Brain microvascular endothelial cell (primary cell): Measurements from ENCODE around the gene PPP2R5A.

Experiments
- DNase-seq: peaks from one replicate; pipeline ENCODE4 v3.0.0-alpha.2; 2020
- H3K27ac ChIP-seq: fragments of 250-450 bp; sonication (Bioruptor Pico); 2 replicates; pipeline ENCODE4 v1.5.1; 2020; ENCODE audit warnings: mild to moderate bottlenecking, moderate library complexity
- H3K27me3 ChIP-seq: fragments of 250-450 bp; sonication (Bioruptor Pico); replicated peaks from 2 replicates; pipeline ENCODE4 v1.5.1; 2020; ENCODE audit warnings: mild to moderate bottlenecking
- H3K36me3 ChIP-seq: fragments of 250-450 bp; sonication (Bioruptor Pico); replicated peaks from 2 replicates; pipeline ENCODE4 v1.5.1; 2020; ENCODE audit warnings: mild to moderate bottlenecking
- H3K4me3 ChIP-seq: 2 replicates; pipeline ENCODE4 v1.5.1; 2011; ENCODE audit warnings: low read depth, mild to moderate bottlenecking, control low read depth, low read length, moderate library complexity
- CTCF ChIP-seq: IDR thresholded peaks from 2 replicates; pipeline ENCODE4 v1.5.1; 2011; ENCODE audit warnings: low read depth, mild to moderate bottlenecking, moderate library complexity, low read length, control low read depth, inconsistent platforms; ENCODE audit errors: missing control alignments
- in situ Hi-C: cut with HindIII; loops from 2 replicates; pipeline ENCODE4 v1.10.0; 2017; ENCODE audit warnings: low sequenced_read_pairs, low pct_ligation_motif_present

Gene PPP2R5A

GRCh38 chr1:212247988-212248387 lies 37.2 kb upstream of the PPP2R5A start:
- no peak for TF ChIP-seq CTCF
- no peak overlapping the region for H3K4me3 ChIP-seq

GRCh38 chr1:212254853-212255363 lies 30.3 kb upstream of the PPP2R5A start:
- Histone ChIP-seq H3K4me3 (no peak overlapping the region), H3K36me3 (no peaks in the 10 kb centered on the region), H3K27me3 (no peaks in the 10 kb centered on the region), H3K27ac (no peak overlapping the region)
- no peak for DNase-seq
- in situ Hi-C loops = loop anchor here (25.0 kb wide), 1 partner anchor 168 kb away; no protein-coding TSS in a partner anchor
- no peak for TF ChIP-seq CTCF

More at GRCh38 chr1:212247988-212248387, 37.2 kb upstream of the PPP2R5A start:
- in situ Hi-C loops = no loop called here
- Histone ChIP-seq H3K36me3 (no peaks in the 10 kb centered on the region), H3K27me3 (no peaks in the 10 kb centered on the region), H3K27ac (no peak overlapping the region)
- DNase-seq = no peak

GRCh38 chr1:212255705-212256307 lies 29.4 kb upstream of the PPP2R5A start:
- no peak overlapping the region for H3K4me3 ChIP-seq
- no peak overlapping the region for H3K27ac ChIP-seq
- TF ChIP-seq CTCF = no peak
- no peak for DNase-seq
- in situ Hi-C loops = loop anchor here (25.0 kb wide), 1 partner anchor 169 kb away; no protein-coding TSS in a partner anchor
- no peaks in the 10 kb centered on the region for H3K36me3 ChIP-seq
- H3K27me3 ChIP-seq = no peaks in the 10 kb centered on the region

- no peak for DNase-seq
- Histone ChIP-seq H3K27me3 (no peaks in the 10 kb centered on the region), H3K4me3 (no peak overlapping the region), H3K36me3 (no peaks in the 10 kb centered on the region), H3K27ac (no peak overlapping the region)
- TF ChIP-seq CTCF = no peak
- in situ Hi-C loops = loop anchor here (25.0 kb wide), 1 partner anchor 169 kb away; no protein-coding TSS in a partner anchor
Measured at GRCh38 chr1:212256369-212256768, 28.8 kb upstream of the PPP2R5A start.

- H3K36me3 ChIP-seq = no peaks in the 10 kb centered on the region
- H3K27ac ChIP-seq = no peak overlapping the region
- no peaks in the 10 kb centered on the region for H3K27me3 ChIP-seq
- no peak overlapping the region for H3K4me3 ChIP-seq
- DNase-seq = no peak
- TF ChIP-seq CTCF = no peak
- in situ Hi-C loops = loop anchor here (25.0 kb wide), 1 partner anchor 170 kb away; no protein-coding TSS in a partner anchor
Measured at GRCh38 chr1:212257157-212257556, 28.1 kb upstream of the PPP2R5A start.
